OCI-LY7 (cell line): ENCODE measurements around the gene MSANTD1. TPM values are rescaled to one million over a fixed set of nuclear protein-coding genes. Genes with fewer than 3 reads are reported as not detected.

ENCODE experiments used
- BruUV-seq: library from RNA; stranded (reverse); fragments of 400-500 nt; replicated peaks from 2 replicates; lab custom pipeline; 2021; lab: Mats Ljungman, UMichigan
- CTCF ChIA-PET: fragments of 300-600 bp; sonication (Branson Sonifier 250); formaldehyde crosslinking; loops from one replicate; lab custom pipeline; 2022; ENCODE audit warnings: antibody characterized with exemption; ENCODE audit not compliant: unreplicated experiment; lab: Charles Lee
- POLR2A ChIA-PET: fragments of 300-600 bp; sonication (Branson Sonifier 250); formaldehyde crosslinking; loops from one replicate; lab custom pipeline; 2022; ENCODE audit warnings: antibody characterized with exemption; lab: Charles Lee
- DNase-seq: peaks from one replicate; pipeline ENCODE4 v3.0.0-alpha.2; 2015; ENCODE audit warnings: low spot score
- H2AFZ ChIP-seq: fragments of 200-600 bp; sonication (generic), shearing (Covaris generic); 2 replicates; pipeline ENCODE4 v1.6.1; 2014; ENCODE audit warnings: mild to moderate bottlenecking, antibody characterized with exemption, low read length, moderate library complexity
- H3K27ac ChIP-seq: fragments of 200-600 bp; sonication (generic); 2 replicates; pipeline ENCODE4 v1.5.1; 2014; ENCODE audit warnings: mixed run types, low read depth, mild to moderate bottlenecking, moderate library complexity, low read length, inconsistent platforms; ENCODE audit not compliant: poor library complexity, severe bottlenecking
- H3K36me3 ChIP-seq: fragments of 200-600 bp; sonication (generic); 2 replicates; pipeline ENCODE4 v1.6.1; 2014; ENCODE audit warnings: mild to moderate bottlenecking, antibody characterized with exemption, low read length, moderate library complexity, mixed read lengths; ENCODE audit not compliant: insufficient read depth
- H3K4me1 ChIP-seq: fragments of 200-600 bp; sonication (generic); 2 replicates; pipeline ENCODE4 v1.5.1; 2014; ENCODE audit warnings: mild to moderate bottlenecking, low read length; ENCODE audit not compliant: insufficient read depth, poor library complexity, severe bottlenecking
- H3K4me2 ChIP-seq: fragments of 200-600 bp; sonication (generic); 2 replicates; pipeline ENCODE4 v1.6.1; 2014; ENCODE audit warnings: mild to moderate bottlenecking, low read length
- H3K4me3 ChIP-seq: fragments of 200-600 bp; sonication (generic); 2 replicates; pipeline ENCODE4 v1.5.1; 2014; ENCODE audit warnings: mild to moderate bottlenecking, low read depth, low read length; ENCODE audit not compliant: poor library complexity, severe bottlenecking
- H3K79me2 ChIP-seq: fragments of 200-600 bp; sonication (generic); 2 replicates; pipeline ENCODE4 v1.6.1; 2016; ENCODE audit warnings: low read depth, mild to moderate bottlenecking, low read length, moderate library complexity, mixed read lengths; ENCODE audit not compliant: insufficient read depth
- H3K9me2 ChIP-seq: fragments of 200-600 bp; sonication (generic); 2 replicates; pipeline ENCODE4 v1.6.1; 2016; ENCODE audit warnings: mild to moderate bottlenecking, low read length, mixed read lengths; ENCODE audit not compliant: insufficient read depth
- H3K9me3 ChIP-seq: fragments of 200-600 bp; sonication (generic); 2 replicates; pipeline ENCODE4 v1.6.1; 2014; ENCODE audit warnings: mild to moderate bottlenecking, mixed run types, low read length, mixed read lengths
- H4K20me1 ChIP-seq: fragments of 200-600 bp; sonication (generic); 2 replicates; pipeline ENCODE4 v1.6.1; 2014; ENCODE audit warnings: mild to moderate bottlenecking, antibody characterized with exemption, low read length, moderate library complexity, mixed read lengths; ENCODE audit not compliant: insufficient read depth
- CTCF ChIP-seq: fragments of 200-600 bp; sonication (generic); conservative IDR thresholded peaks from 2 replicates; pipeline ENCODE4 v1.5.1; 2014; ENCODE audit warnings: mild to moderate bottlenecking, antibody characterized with exemption, low read length, moderate library complexity, mixed read lengths
- EZH2phosphoT487 ChIP-seq: fragments of 200-600 bp; sonication (generic); IDR thresholded peaks from 2 replicates; pipeline ENCODE4 v1.6.1; 2018; ENCODE audit warnings: low read depth, borderline replicate concordance, mild to moderate bottlenecking, mixed run types, antibody characterized with exemption, low read length, moderate library complexity, mixed read lengths
- intact Hi-C: fragments of 100-400 bp; cut with micrococcal nuclease; formaldehyde crosslinking; loops from one replicate; pipeline ENCODE4 v1.10.0; 2022; ENCODE audit not compliant: unreplicated experiment
- total RNA-seq, 2 experiments: library from RNA; depleted of rRNA in 1 of 2; stranded (reverse); fragments of >200 nt in 1 of 2; shearing (Covaris generic) in 1 of 2; gene quantifications; 2 replicates each; pipeline ENCODE4 v1.2.3, GENCODE V29; 2014 to 2022

The MSANTD1 gene
- total RNA-seq, 2 experiments from 2014 or later, result 0.13 to 1.0 TPM

- no peak overlapping the region for H3K4me3 ChIP-seq
- no peaks in the 10 kb centered on the region for H3K4me1 ChIP-seq
- H4K20me1 ChIP-seq, result no peaks in the 10 kb centered on the region
- H2AFZ ChIP-seq, result no peak overlapping the region
- H3K9me3 ChIP-seq, result no peaks in the 10 kb centered on the region
- H3K4me2 ChIP-seq, result no peak overlapping the region
- POLR2A ChIA-PET, result no interaction called here
- DNase-seq, result no peak
- CTCF ChIA-PET, result no interaction called here
- BruUV-seq, result no TSS peak
- TF ChIP-seq CTCF (no peak), EZH2phosphoT487 (no peak)
- H3K27ac ChIP-seq, result no peak overlapping the region
- intact Hi-C loops, result no loop called here
- no peaks in the 10 kb centered on the region for H3K79me2 ChIP-seq
- peaks cover 67% of the 10 kb centered on the region for H3K36me3 ChIP-seq
- no peaks in the 10 kb centered on the region for H3K9me2 ChIP-seq
Measured at GRCh38 chr4:3234171-3235029, 14.6 kb upstream of the MSANTD1 start.

- no TSS peak for BruUV-seq
- no peaks in the 10 kb centered on the region for H3K79me2 ChIP-seq
- no peak overlapping the region for H2AFZ ChIP-seq
- H3K4me2 ChIP-seq, result no peak overlapping the region
- CTCF ChIA-PET, result no interaction called here
- POLR2A ChIA-PET, result no interaction called here
- H3K27ac ChIP-seq, result no peak overlapping the region
- TF ChIP-seq EZH2phosphoT487 (no peak), CTCF (no peak)
- H3K9me2 ChIP-seq, result no peaks in the 10 kb centered on the region
- intact Hi-C loops, result no loop called here
- H4K20me1 ChIP-seq, result no peaks in the 10 kb centered on the region
- no peak overlapping the region for H3K4me3 ChIP-seq
- peaks cover 66% of the 10 kb centered on the region; the same call in 1 of the 2 replicates for H3K36me3 ChIP-seq
- no peaks in the 10 kb centered on the region for H3K4me1 ChIP-seq
- no peak for DNase-seq
- H3K9me3 ChIP-seq, result no peaks in the 10 kb centered on the region
Measured at GRCh38 chr4:3235030-3235345, 14.0 kb upstream of the MSANTD1 start.

DNA sequence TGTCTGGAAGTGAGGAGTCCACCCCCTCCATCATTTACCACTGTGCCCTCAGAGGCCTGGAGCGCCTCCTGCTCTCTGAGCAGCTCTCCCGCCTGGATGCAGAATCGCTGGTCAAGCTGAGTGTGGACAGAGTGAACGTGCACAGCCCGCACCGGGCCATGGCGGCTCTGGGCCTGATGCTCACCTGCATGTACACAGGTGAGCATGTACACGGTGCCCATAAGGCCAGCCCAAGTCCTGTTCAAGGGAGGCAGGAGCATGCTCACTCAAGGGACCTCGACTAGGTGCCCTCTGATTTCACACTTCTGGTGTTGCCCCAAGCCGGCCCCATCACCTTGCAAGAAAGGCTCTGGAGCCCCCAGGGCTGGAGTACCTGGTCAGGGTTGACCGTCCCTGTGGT, 13.4 kb upstream of the MSANTD1 start:
- H3K9me2 ChIP-seq, result no peaks in the 10 kb centered on the region
- no peak overlapping the region for H3K4me3 ChIP-seq
- H3K27ac ChIP-seq, result no peak overlapping the region
- CTCF ChIA-PET, result no interaction called here
- peaks cover 63% of the 10 kb centered on the region; the same call in 1 of the 2 replicates for H3K36me3 ChIP-seq
- intact Hi-C loops, result no loop called here
- H3K9me3 ChIP-seq, result no peaks in the 10 kb centered on the region
- no peaks in the 10 kb centered on the region for H4K20me1 ChIP-seq
- no TSS peak for BruUV-seq
- H2AFZ ChIP-seq, result no peak overlapping the region
- no peaks in the 10 kb centered on the region for H3K4me1 ChIP-seq
- no peak for TF ChIP-seq EZH2phosphoT487
- no peak for TF ChIP-seq CTCF
- no peak for DNase-seq
- no peak overlapping the region for H3K4me2 ChIP-seq
- H3K79me2 ChIP-seq, result no peaks in the 10 kb centered on the region
- POLR2A ChIA-PET, result no interaction called here
